ENCODE data around the gene PLD1.

The PLD1 gene

GRCh38 chr3:171676601-171677175, 133.6 kb downstream of the PLD1 start:
- Histone ChIP-seq H3K27me3 (ENCODE audit: insufficient read depth, low read length, poor library complexity, severe bottlenecking) (no peaks in the 10 kb centered on the region), H2AFZ (ENCODE audit: low read length) (no peak overlapping the region), H3K36me3 (ENCODE audit: insufficient read depth, low read length) (no peaks in the 10 kb centered on the region), H3K9me3 (ENCODE audit: insufficient read depth, low read depth, low read length) (no peaks in the 10 kb centered on the region), H3K9ac (ENCODE audit: low read depth, low read length, poor library complexity, severe bottlenecking) (no peak overlapping the region), H3K9me2 (replicated peaks; ENCODE audit: low read depth, low read length) (no peaks in the 10 kb centered on the region), H3K4me1 (ENCODE audit: insufficient read depth, low read length, poor library complexity, severe bottlenecking) (no peaks in the 10 kb centered on the region), H3K4me2 (ENCODE audit: low read depth, low read length, poor library complexity, severe bottlenecking) (no peak overlapping the region), H3K4me3 (ENCODE audit: low read length, poor library complexity, severe bottlenecking) (no peak overlapping the region), H3F3A (ENCODE audit: low read depth) (no peaks in the 10 kb centered on the region), H4K20me1 (ENCODE audit: insufficient read depth, low read length, poor library complexity, severe bottlenecking) (no peaks in the 10 kb centered on the region), H3K79me2 (ENCODE audit: insufficient read depth, low read length) (no peaks in the 10 kb centered on the region)
- no peak for TF ChIP-seq CTCF (conservative IDR thresholded peaks at IDR 0.05; ENCODE audit: low read length)

DNA sequence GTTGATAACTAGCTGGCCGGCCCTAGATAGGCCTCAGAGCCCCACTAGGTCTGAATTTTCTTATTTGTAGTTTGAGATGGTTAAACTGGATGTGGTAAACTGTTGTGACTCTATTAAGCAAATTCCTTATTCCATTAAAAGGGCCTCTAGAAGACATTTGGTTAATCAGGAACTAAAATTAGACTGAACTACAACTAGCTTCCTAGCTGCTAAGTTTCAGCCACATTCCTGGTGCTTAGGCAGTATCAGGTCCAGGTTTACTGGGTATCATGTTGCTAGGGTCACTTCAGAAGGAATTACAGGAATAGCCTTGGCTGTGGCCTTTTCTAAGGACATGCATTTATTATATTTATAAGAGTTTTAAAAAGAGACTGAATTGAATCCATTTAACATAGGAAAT, 136.3 kb downstream of the PLD1 start:
- H3K9ac ChIP-seq (ENCODE audit: low read depth, low read length, poor library complexity, severe bottlenecking) = no peak overlapping the region
- H2AFZ ChIP-seq (ENCODE audit: low read length) = peak overlapping the region; percentile 70
- H3K4me3 ChIP-seq (ENCODE audit: low read length, poor library complexity, severe bottlenecking) = no peak overlapping the region
- no peaks in the 10 kb centered on the region for H3K9me3 ChIP-seq (ENCODE audit: insufficient read depth, low read depth, low read length)
- no peaks in the 10 kb centered on the region for H4K20me1 ChIP-seq (ENCODE audit: insufficient read depth, low read length, poor library complexity, severe bottlenecking)
- H3K79me2 ChIP-seq (ENCODE audit: insufficient read depth, low read length) = no peaks in the 10 kb centered on the region
- no peaks in the 10 kb centered on the region for H3K4me1 ChIP-seq (ENCODE audit: insufficient read depth, low read length, poor library complexity, severe bottlenecking)
- no peaks in the 10 kb centered on the region for H3K36me3 ChIP-seq (ENCODE audit: insufficient read depth, low read length)
- H3K27me3 ChIP-seq (ENCODE audit: insufficient read depth, low read length, poor library complexity, severe bottlenecking) = no peaks in the 10 kb centered on the region
- H3F3A ChIP-seq (ENCODE audit: low read depth) = no peaks in the 10 kb centered on the region
- TF ChIP-seq EZH2phosphoT487 (IDR thresholded peaks at IDR 0.05; ENCODE audit: borderline replicate concordance) (no peak), CTCF (conservative IDR thresholded peaks at IDR 0.05; ENCODE audit: low read length) (no peak)
- H3K4me2 ChIP-seq (ENCODE audit: low read depth, low read length, poor library complexity, severe bottlenecking) = no peak overlapping the region
- no peaks in the 10 kb centered on the region for H3K9me2 ChIP-seq (replicated peaks; ENCODE audit: low read depth, low read length)

DNA sequence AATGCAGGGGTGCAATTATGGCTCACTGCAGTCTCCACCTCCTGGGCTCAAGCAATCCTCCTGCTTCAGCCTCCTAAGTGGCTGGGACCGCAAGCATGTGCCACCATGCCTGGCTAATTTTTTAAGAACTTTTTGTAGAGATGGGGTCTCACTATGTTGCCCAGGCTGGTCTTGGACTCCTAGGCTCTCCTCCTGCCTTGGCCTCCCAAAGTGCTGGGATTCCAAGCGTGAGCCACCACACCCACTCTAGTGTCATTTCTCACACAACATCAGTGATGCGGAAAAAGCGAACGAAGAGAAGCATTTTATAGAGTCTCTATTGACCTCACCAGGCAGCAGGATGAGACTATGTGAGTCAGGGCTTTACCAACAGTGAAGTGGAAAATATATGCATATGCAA, 137.7 kb downstream of the PLD1 start:
- Histone ChIP-seq H3K4me2 (ENCODE audit: low read depth, low read length, poor library complexity, severe bottlenecking) (no peak overlapping the region), H4K20me1 (ENCODE audit: insufficient read depth, low read length, poor library complexity, severe bottlenecking) (no peaks in the 10 kb centered on the region), H3F3A (ENCODE audit: low read depth) (no peaks in the 10 kb centered on the region), H3K4me3 (ENCODE audit: low read length, poor library complexity, severe bottlenecking) (no peak overlapping the region), H3K9ac (ENCODE audit: low read depth, low read length, poor library complexity, severe bottlenecking) (no peak overlapping the region), H3K9me3 (ENCODE audit: insufficient read depth, low read depth, low read length) (no peaks in the 10 kb centered on the region), H3K9me2 (replicated peaks; ENCODE audit: low read depth, low read length) (no peaks in the 10 kb centered on the region), H3K36me3 (ENCODE audit: insufficient read depth, low read length) (no peaks in the 10 kb centered on the region), H3K79me2 (ENCODE audit: insufficient read depth, low read length) (no peaks in the 10 kb centered on the region), H3K4me1 (ENCODE audit: insufficient read depth, low read length, poor library complexity, severe bottlenecking) (no peaks in the 10 kb centered on the region), H2AFZ (ENCODE audit: low read length) (no peak overlapping the region), H3K27me3 (ENCODE audit: insufficient read depth, low read length, poor library complexity, severe bottlenecking) (no peaks in the 10 kb centered on the region)
- TF ChIP-seq CTCF (conservative IDR thresholded peaks at IDR 0.05; ENCODE audit: low read length) (no peak), EZH2phosphoT487 (IDR thresholded peaks at IDR 0.05; ENCODE audit: borderline replicate concordance) (no peak)
